Measurements from ENCODE around the gene HOXC6. TPM values are rescaled to one million over a fixed set of nuclear protein-coding genes. Genes with fewer than 3 reads are reported as not detected.

HOXC6 gene
- total RNA-seq, 1 experiment from 2014 or later = 5.3 TPM

- Histone ChIP-seq H3K9me3 (no peaks in the 10 kb centered on the region), H3K4me3 (peak overlapping the region; percentile 69), H3K36me3 (peaks cover 16% of the 10 kb centered on the region), H3K27me3 (no peaks in the 10 kb centered on the region)
- DNase-seq = peak; percentile 98
Measured at GRCh38 chr12:54017878-54018467, 10.3 kb upstream of the HOXC6 start.

DNA sequence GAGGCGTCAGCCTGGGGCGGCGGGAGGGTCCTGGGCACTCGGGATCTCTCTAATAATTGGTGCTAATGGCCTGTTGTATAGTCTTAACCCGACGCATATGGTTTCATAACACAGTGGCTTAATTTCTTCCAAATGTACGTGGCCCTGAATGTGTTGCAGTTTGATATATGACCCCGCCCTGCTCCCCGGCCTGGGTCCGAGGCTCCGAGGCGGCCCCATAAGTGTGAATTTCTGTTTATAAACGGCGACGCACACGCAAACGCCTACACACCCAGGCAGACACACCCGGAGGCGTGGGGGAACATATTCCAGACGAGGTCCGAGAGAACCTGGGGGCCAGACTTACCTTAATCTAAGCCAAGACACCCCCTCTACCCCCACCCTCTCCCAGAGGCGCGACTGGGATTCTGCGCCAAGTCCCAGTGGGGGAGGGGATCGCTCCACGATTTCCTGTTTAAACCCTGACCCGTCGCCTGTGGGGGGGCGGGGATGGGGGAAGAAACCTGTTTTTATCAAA lies 9.7 kb upstream of the HOXC6 start:
- Histone ChIP-seq H3K9me3 (no peaks in the 10 kb centered on the region), H3K27me3 (no peaks in the 10 kb centered on the region), H3K36me3 (peaks cover 14% of the 10 kb centered on the region), H3K4me3 (peak overlapping the region; percentile 69)
- peak; percentile 80 for DNase-seq

GRCh38 chr12:54019091-54019811 lies 9.0 kb upstream of the HOXC6 start:
- peaks cover 14% of the 10 kb centered on the region for H3K36me3 ChIP-seq
- H3K4me3 ChIP-seq = peak overlapping the region; percentile 69
- peak; percentile 63 for DNase-seq
- no peaks in the 10 kb centered on the region for H3K27me3 ChIP-seq
- H3K9me3 ChIP-seq = no peaks in the 10 kb centered on the region

- peak overlapping the region; percentile 69 for H3K4me3 ChIP-seq
- no peaks in the 10 kb centered on the region for H3K9me3 ChIP-seq
- DNase-seq = peak; percentile 59
Measured at GRCh38 chr12:54019924-54020590, 8.2 kb upstream of the HOXC6 start.

DNA sequence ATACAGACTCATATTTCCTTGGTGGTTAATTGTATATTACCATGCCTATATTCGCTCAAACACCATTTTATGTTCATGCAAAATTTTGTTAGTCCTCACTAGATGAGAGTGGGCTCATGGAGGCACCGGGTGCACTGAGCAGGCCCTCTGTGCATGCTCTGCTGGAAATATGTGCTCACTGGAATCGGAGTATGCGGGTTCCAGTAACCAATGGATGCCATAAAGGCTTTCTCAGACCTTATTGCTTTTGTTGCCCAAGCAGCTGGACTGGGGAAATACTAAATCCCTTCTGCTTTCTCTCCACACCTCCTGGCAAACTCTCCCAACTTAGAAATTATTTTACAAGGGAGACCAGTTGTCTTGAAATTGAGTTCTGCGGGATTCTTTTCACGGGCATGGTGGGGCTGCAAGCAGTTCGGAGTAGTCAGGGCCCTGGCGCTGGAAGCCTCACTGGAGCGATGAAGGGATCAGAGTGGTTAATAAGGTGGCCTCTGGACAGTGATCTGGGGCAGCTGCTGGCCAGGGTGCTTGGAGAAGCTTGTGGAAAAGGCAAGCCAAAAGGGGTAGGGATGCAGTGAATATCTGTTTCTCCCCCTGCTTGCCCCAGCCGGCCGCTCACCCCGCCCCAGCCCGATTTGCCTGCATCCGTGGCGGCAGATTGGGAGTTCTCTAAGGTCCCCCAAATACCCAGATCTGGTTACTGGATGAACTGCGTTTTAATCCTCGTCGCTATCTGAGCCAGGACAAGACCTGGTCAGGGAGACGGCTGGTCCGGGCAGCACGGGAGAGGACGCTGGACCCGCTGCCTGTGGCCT lies 7.4 kb upstream of the HOXC6 start:
- no peaks in the 10 kb centered on the region for H3K9me3 ChIP-seq
- H3K36me3 ChIP-seq = peaks cover 14% of the 10 kb centered on the region
- DNase-seq = no peak
- no peaks in the 10 kb centered on the region for H3K27me3 ChIP-seq
- peak overlapping the region; percentile 69 for H3K4me3 ChIP-seq

More at GRCh38 chr12:54019924-54020590, 8.2 kb upstream of the HOXC6 start:
- H3K27me3 ChIP-seq = no peaks in the 10 kb centered on the region
- H3K36me3 ChIP-seq = peaks cover 14% of the 10 kb centered on the region

DNA sequence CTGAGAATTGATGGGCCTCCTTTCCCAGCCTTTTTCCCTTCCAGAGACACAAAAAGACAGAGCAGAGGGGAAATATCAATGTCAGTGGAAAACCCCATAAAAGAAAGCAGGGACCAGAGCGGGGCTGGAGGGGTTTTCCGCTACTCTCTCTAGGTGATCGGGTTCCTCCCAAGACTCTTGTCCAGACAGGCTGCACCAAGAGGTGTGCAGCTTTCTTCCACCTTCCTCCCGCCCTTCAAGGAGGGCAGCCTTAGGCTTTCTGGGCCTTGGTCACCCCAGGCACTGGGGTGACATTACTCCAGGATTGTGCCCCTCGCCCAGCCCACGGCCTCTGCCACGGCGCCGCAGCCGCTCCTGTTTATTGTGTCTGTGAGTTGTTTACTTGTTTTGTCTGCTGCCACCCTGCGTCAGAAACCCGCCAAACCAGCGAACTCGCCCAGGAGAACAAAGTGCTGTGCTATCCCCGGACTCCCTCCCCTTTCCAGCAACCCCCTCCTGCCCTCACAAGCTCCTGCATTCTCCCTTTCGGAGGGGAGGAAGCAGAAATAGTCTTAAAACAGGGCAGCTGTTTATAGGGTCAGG lies 6.7 kb upstream of the HOXC6 start:
- Histone ChIP-seq H3K4me3 (peak overlapping the region; percentile 69), H3K9me3 (no peaks in the 10 kb centered on the region), H3K27me3 (no peaks in the 10 kb centered on the region), H3K36me3 (peaks cover 14% of the 10 kb centered on the region)
- peak; percentile 58 for DNase-seq

DNA sequence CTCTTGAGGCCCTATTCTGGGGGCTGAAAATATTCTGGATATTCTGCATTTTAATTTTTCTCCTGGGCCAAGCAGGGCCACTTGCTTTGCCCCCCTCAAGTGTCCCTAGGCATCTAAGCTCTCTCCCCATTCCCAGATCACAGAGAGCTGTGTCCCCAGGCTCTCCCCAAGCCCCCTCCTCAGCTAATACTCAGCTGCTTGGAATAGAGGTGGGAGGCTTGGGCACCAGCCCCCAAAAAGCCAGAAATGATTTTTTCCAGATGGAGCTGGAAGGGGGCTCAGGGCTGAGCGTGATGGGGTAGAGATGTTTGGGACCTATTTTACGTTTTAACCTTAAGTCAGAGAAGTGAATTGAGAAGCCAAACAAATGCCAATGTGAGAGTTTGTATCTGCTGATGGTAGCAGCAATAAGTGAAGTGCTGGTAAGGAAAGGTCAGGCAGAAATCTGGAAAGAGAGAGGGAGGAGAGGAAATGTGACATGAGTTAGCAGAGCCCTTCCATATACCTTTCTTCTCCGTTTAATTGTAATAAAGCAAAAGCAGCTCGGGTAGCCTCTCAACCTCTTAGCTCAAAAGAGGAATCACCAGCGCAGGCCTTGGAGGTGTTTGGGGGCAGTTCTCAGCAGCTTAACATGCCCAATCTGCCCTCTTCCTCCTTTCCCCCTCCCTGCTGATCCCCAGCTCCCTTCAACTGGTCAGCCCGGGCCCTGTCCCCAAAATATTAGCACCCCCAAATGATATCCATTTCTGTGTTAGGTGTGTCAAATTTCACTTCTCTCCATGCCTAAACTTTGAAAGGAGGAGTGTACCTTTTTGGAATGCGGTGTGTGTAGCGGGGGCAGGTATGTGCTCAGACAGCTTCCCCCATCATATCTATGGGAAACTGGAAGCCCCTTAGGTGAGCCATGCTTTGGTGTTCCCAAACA lies 5.0 kb upstream of the HOXC6 start:
- H3K36me3 ChIP-seq = peaks cover 18% of the 10 kb centered on the region
- H3K4me3 ChIP-seq = peak overlapping the region; percentile 29
- no peak for DNase-seq
- H3K9me3 ChIP-seq = no peaks in the 10 kb centered on the region
- no peaks in the 10 kb centered on the region for H3K27me3 ChIP-seq

DNA sequence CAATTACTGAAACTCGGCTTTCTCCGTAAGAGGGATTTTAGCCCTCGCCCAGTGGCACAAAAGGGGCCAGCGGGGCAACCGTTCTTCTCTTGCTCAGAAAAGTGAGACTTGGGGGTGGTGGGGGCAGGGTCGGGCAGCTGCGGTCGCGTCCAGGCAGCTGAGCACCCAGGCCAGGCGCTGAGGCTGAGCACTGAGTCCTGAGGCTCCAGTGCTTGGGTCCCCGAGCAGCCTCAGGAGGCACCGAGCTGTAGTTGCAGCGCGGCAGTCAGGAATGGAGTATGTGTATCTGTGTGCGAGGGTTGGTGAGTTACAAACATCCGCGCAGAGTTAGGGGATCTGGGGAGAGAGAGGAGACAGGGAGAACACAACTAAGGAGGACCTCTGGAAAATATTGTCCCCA lies 4.1 kb upstream of the HOXC6 start:
- peak; percentile 45 for DNase-seq
- H3K36me3 ChIP-seq = peaks cover 26% of the 10 kb centered on the region
- H3K4me3 ChIP-seq = peak overlapping the region; percentile 29
- no peaks in the 10 kb centered on the region for H3K27me3 ChIP-seq
- no peaks in the 10 kb centered on the region for H3K9me3 ChIP-seq

GRCh38 chr12:54024581-54025305 lies 3.5 kb upstream of the HOXC6 start:
- H3K36me3 ChIP-seq = peaks cover 27% of the 10 kb centered on the region
- no peak for DNase-seq
- peak overlapping the region; percentile 29 for H3K4me3 ChIP-seq
- H3K9me3 ChIP-seq = no peaks in the 10 kb centered on the region
- no peaks in the 10 kb centered on the region for H3K27me3 ChIP-seq

DNA sequence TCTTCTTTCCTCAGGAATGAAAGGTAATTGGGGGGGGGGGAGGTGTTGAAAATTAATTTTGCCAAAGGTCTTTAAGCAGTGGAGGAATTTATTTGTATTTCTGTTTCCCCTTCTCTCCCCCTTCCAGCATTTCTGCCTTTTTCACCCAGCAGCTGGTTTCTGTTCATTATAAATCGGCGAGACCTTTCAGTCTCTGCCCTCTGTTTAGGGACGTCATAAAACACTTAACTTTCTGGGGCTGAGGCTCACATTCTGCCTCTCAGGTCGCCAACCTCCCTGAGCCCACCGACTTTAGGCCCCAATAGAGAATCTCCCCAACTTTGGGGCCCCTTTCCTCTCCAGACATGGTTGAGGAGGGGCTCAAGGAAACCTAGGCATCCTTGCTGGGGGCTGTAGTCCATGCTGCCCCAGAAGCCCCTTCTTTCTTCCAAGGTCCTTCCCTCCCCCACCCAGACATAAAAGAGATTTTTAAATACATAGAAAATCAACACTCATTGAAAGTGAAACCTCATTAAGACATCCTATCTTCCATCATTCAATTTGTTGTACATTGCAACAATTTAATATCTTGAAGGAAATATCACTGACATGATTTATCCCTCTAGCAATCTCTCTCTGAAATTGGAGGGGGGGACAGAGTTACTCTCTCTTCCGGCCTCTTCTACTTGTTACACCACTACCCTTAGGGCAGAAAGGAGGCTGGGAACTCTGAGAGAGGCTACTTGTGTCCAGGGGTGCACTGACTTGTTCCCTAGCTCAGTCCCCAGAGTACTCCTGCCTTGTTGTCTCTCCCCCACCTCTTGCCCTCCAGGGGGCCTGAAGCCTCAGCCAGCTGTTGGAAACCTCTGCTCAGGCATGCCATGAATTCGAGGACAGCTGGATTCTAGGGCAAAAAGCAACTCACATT lies 2.5 kb upstream of the HOXC6 start:
- H3K4me3 ChIP-seq = peak overlapping the region; percentile 20
- H3K27me3 ChIP-seq = no peaks in the 10 kb centered on the region
- peaks cover 29% of the 10 kb centered on the region for H3K36me3 ChIP-seq
- H3K9me3 ChIP-seq = no peaks in the 10 kb centered on the region
- DNase-seq = peak; percentile 40

DNA sequence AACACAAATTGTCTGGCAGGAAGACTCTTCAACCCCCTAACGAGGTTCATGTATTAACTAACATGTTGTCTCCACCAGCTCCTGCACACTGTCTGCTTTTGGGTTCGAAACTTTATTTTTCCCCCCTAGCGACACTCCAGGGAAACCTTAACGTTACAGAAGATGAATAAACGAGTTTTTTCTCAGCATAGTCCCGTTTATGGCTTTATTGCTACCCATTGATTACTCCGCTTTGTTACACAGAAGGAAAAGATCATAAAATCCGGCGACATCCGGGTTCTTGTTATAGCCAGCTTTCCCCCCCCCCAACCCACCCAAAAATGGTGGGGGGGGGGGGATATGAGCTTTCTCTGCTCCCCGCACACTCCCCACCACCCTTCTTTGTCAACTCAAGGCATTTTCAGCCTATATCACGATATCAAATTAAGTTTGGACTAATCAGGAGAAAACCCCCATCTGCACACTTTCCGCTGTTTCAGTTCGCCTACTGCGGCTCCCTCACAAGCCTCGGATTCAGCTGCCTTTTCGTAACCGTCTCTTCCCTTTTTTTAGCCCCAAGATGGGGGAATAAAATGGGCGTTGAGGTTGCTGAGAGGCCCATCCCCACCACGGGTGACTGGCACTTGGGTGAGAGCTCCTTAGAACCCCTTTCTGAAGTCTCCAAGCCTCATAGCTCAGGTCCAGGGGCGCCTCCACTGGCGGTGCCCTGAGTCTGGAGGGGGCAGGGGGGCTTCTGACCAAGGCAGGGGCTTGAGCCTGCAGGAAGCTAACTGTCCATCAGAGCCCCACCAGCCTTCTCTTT lies 1.4 kb upstream of the HOXC6 start:
- no peak overlapping the region for H3K4me3 ChIP-seq
- DNase-seq = no peak
- peaks cover 33% of the 10 kb centered on the region for H3K36me3 ChIP-seq
- no peaks in the 10 kb centered on the region for H3K9me3 ChIP-seq
- no peaks in the 10 kb centered on the region for H3K27me3 ChIP-seq

DNA sequence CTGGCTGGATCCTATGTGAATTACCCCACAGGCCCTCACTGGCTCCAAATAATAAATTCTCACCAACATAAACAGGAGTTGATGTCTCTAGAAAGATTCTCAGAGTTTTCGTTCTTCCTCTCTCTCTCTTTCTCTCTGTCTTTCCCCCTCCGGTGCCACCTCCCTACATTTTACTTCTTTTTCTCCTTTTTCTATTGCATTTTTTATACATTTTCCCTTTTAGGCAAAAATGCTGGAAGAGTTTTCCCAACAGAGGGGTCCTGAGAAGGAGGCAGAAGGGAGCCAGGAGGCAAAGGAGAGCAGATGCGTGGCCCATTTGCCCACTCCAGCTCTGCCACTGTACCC lies 826 bp upstream of the HOXC6 start:
- Histone ChIP-seq H3K36me3 (peaks cover 36% of the 10 kb centered on the region), H3K9me3 (no peaks in the 10 kb centered on the region), H3K4me3 (no peak overlapping the region), H3K27me3 (no peaks in the 10 kb centered on the region)
- no peak for DNase-seq
